SU-DHL-6 (cell line): ENCODE data around the gene NTM.

Source experiments
- CTCF ChIP-seq: fragments of 200-600 bp; sonication (generic); IDR thresholded peaks from one replicate; pipeline ENCODE4 v1.5.1; 2017; ENCODE audit warnings: antibody characterized with exemption, mild to moderate bottlenecking, low read length, moderate library complexity; ENCODE audit not compliant: insufficient read depth, poor library complexity, severe bottlenecking
- EZH2phosphoT487 ChIP-seq: fragments of 200-600 bp; sonication (generic), shearing (Covaris generic); conservative IDR thresholded peaks from 2 replicates; pipeline ENCODE4 v1.6.1; 2018; ENCODE audit warnings: mild to moderate bottlenecking, antibody characterized with exemption, low read length, moderate library complexity, mixed read lengths

GRCh38 chr11:131773626-131774025, 403.2 kb downstream of the NTM start:
- no peak for TF ChIP-seq CTCF
- no peak for TF ChIP-seq EZH2phosphoT487
